Neural cell (in vitro differentiated cells): ENCODE measurements around the gene DIP2C. TPM values are rescaled to one million over a fixed set of nuclear protein-coding genes. Genes with fewer than 3 reads are reported as not detected.

ENCODE experiments used
- H2AFZ ChIP-seq: fragments of 200-600, 300-800 bp; sonication (generic), shearing (Covaris generic); 2 replicates; pipeline ENCODE4 v1.6.0; 2014; ENCODE audit warnings: low read depth, mild to moderate bottlenecking, antibody characterized with exemption, low read length, moderate library complexity
- H3F3A ChIP-seq: fragments of 200-600 bp; shearing (Covaris generic); 2 replicates; pipeline ENCODE4 v1.6.1; 2016; ENCODE audit warnings: mild to moderate bottlenecking, moderate library complexity, mixed read lengths, antibody characterized with exemption, low read length; ENCODE audit not compliant: insufficient read depth, poor library complexity, severe bottlenecking
- H3K27ac ChIP-seq: fragments of 200-600, 300-800 bp; sonication (generic), shearing (Covaris generic); 2 replicates; pipeline ENCODE4 v1.5.1; 2014; ENCODE audit warnings: mild to moderate bottlenecking, low read length, moderate library complexity
- H3K27me3 ChIP-seq: fragments of 300-800, 200-600 bp; sonication (generic), shearing (Covaris generic); 2 replicates; pipeline ENCODE4 v1.6.0; 2014; ENCODE audit warnings: mild to moderate bottlenecking, low read depth, low read length, moderate library complexity; ENCODE audit not compliant: insufficient read depth
- H3K36me3 ChIP-seq: fragments of 300-800, 200-600 bp; sonication (generic), shearing (Covaris generic); 2 replicates; pipeline ENCODE4 v1.5.1; 2014; ENCODE audit warnings: mild to moderate bottlenecking, antibody characterized with exemption, low read length, moderate library complexity; ENCODE audit not compliant: insufficient read depth
- H3K4me2 ChIP-seq: fragments of 300-800, 200-600 bp; sonication (generic), shearing (Covaris generic); 2 replicates; pipeline ENCODE4 v1.6.0; 2014; ENCODE audit warnings: mild to moderate bottlenecking, low read length
- H3K4me3 ChIP-seq: fragments of 300-800, 200-600 bp; sonication (generic), shearing (Covaris generic); 2 replicates; pipeline ENCODE4 v1.5.1; 2014; ENCODE audit warnings: mild to moderate bottlenecking, low read length, moderate library complexity
- H3K79me2 ChIP-seq: fragments of 200-600 bp; shearing (Covaris generic); replicated peaks from 2 replicates; pipeline ENCODE4 v1.6.0; 2014; ENCODE audit warnings: mild to moderate bottlenecking, low read length, moderate library complexity; ENCODE audit not compliant: insufficient read depth
- H3K9ac ChIP-seq: fragments of 300-800, 200-600 bp; sonication (generic), shearing (Covaris generic); 2 replicates; pipeline ENCODE4 v1.6.1; 2016; ENCODE audit warnings: mild to moderate bottlenecking, low read length, mixed read lengths
- H3K9me2 ChIP-seq: fragments of 200-600 bp; shearing (Covaris generic); 2 replicates; pipeline ENCODE4 v1.6.1; 2016; ENCODE audit warnings: mild to moderate bottlenecking, low read length, mixed read lengths; ENCODE audit not compliant: insufficient read depth
- H3K9me3 ChIP-seq: fragments of 200-600, 300-800 bp; sonication (generic), shearing (Covaris generic); 2 replicates; pipeline ENCODE4 v1.6.1; 2016; ENCODE audit warnings: mild to moderate bottlenecking, mixed run types, low read length, moderate library complexity, mixed read lengths
- H4K20me1 ChIP-seq: fragments of 200-600 bp; shearing (Covaris generic); 2 replicates; pipeline ENCODE4 v1.6.1; 2016; ENCODE audit warnings: mild to moderate bottlenecking, mixed run types; ENCODE audit not compliant: insufficient read depth
- EP300 ChIP-seq: fragments of 450-650 bp; conservative IDR thresholded peaks from 2 replicates; pipeline ENCODE4 v1.6.1; 2014; ENCODE audit warnings: antibody characterized with exemption, mild to moderate bottlenecking, moderate library complexity; ENCODE audit not compliant: poor library complexity, severe bottlenecking
- EZH2 ChIP-seq: fragments of 200-600, 300-800 bp; shearing (Covaris generic), sonication (generic); IDR thresholded peaks from 2 replicates; pipeline ENCODE4 v1.6.1; 2014; ENCODE audit warnings: antibody characterized with exemption, low read length, borderline replicate concordance, mild to moderate bottlenecking; ENCODE audit not compliant: insufficient read depth, poor library complexity, severe bottlenecking
- MXI1 ChIP-seq: fragments of 450-650 bp; conservative IDR thresholded peaks from 2 replicates; pipeline ENCODE4 v1.6.1; 2014; ENCODE audit warnings: antibody characterized with exemption, mild to moderate bottlenecking; ENCODE audit not compliant: poor library complexity, severe bottlenecking
- POLR2AphosphoS5 ChIP-seq: IDR thresholded peaks from 2 replicates; pipeline ENCODE4 v1.6.1; 2012
- RAD21 ChIP-seq: fragments of 450-650 bp; conservative IDR thresholded peaks from 2 replicates; pipeline ENCODE4 v1.6.1; 2014; ENCODE audit warnings: antibody characterized with exemption, mild to moderate bottlenecking, moderate library complexity
- SMC3 ChIP-seq: fragments of 450-650 bp; conservative IDR thresholded peaks from 2 replicates; pipeline ENCODE4 v1.6.1; 2014; ENCODE audit warnings: antibody characterized with exemption, mild to moderate bottlenecking, moderate library complexity; ENCODE audit not compliant: poor library complexity
- TAF1 ChIP-seq: IDR thresholded peaks from 2 replicates; pipeline ENCODE4 v1.6.1; 2012; ENCODE audit warnings: low read depth
- polyA plus RNA-seq: library from polyadenylated mRNA; depleted of rRNA; stranded (reverse); fragments of >200 nt; gene quantifications from 2 replicates; pipeline ENCODE4 v1.2.3, GENCODE V29; 2014
- TF ChIP-seq, protein P1 (sequence below): IDR thresholded peaks from 2 replicates; pipeline ENCODE4 v1.6.1; 2012; ENCODE audit warnings: borderline replicate concordance
- TF ChIP-seq, protein P2 (sequence below): fragments of 450-650 bp; IDR thresholded peaks from 2 replicates; pipeline ENCODE4 v1.5.1; 2014; ENCODE audit warnings: antibody characterized with exemption, mild to moderate bottlenecking, moderate library complexity; ENCODE audit not compliant: poor library complexity, severe bottlenecking

DIP2C gene
- polyA plus RNA-seq, 1 donor from 2014 or later, result 24.1 TPM

DNA sequence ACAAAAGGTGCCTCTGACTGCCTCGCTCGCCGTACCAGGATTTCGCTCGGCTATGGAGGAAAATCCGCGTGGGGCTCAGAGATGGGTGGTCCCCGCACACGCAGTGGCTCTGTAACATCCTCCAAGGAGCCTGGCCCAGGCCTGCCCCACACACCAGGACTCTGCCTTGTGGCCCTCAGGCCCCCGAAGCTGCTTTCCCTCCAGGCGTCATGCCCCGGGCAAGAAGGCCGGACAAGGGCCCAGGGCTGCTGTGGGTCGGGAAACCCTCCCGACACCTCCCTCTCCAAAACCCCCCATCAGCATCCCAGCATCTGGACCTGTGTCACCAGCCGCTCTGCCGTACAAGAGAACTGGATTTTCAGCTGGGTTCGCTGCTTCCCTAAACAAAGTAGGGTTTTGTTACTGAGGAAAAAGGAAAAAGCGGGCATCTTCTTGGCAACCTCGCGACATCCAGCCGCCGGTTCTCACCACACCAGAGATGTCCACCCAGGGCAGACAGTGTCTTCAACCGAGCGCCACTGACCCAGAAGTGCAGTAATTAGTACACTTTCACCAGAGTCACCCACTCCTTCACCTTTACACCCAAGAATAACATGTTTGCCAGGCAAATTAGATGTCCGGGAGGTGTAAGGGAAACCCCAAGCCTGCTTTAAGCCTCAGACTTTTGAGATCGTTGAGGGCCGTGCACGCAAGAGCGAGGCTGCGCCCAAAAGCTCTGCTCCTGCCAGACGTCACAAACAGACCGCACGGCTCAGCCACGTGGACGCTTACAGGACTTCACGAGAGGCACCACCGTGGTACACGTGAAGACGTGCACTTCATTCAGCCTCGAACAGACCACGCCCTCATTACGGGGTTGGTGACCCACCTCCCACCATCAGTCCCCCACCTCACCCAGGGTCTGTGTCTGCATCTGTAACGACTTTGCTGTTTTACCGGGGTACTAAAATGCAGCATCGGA lies 62.2 kb downstream of the DIP2C start:
- H3K36me3 ChIP-seq, result peaks cover 4% of the 10 kb centered on the region
- H3K79me2 ChIP-seq, result peaks cover 66% of the 10 kb centered on the region
- H3K9ac ChIP-seq, result no peak overlapping the region
- H4K20me1 ChIP-seq, result peaks cover 32% of the 10 kb centered on the region
- H3K4me2 ChIP-seq, result no peak overlapping the region
- no peak overlapping the region for H2AFZ ChIP-seq
- no peaks in the 10 kb centered on the region for H3F3A ChIP-seq
- no peak overlapping the region for H3K4me3 ChIP-seq
- no peaks in the 10 kb centered on the region for H3K27me3 ChIP-seq
- TF ChIP-seq EP300 (no peak), POLR2AphosphoS5 (no peak), SMC3 (no peak), MXI1 (no peak), TAF1 (no peak), RAD21 (no peak), EZH2 (no peak)
- TF ChIP-seq, protein P1, sequence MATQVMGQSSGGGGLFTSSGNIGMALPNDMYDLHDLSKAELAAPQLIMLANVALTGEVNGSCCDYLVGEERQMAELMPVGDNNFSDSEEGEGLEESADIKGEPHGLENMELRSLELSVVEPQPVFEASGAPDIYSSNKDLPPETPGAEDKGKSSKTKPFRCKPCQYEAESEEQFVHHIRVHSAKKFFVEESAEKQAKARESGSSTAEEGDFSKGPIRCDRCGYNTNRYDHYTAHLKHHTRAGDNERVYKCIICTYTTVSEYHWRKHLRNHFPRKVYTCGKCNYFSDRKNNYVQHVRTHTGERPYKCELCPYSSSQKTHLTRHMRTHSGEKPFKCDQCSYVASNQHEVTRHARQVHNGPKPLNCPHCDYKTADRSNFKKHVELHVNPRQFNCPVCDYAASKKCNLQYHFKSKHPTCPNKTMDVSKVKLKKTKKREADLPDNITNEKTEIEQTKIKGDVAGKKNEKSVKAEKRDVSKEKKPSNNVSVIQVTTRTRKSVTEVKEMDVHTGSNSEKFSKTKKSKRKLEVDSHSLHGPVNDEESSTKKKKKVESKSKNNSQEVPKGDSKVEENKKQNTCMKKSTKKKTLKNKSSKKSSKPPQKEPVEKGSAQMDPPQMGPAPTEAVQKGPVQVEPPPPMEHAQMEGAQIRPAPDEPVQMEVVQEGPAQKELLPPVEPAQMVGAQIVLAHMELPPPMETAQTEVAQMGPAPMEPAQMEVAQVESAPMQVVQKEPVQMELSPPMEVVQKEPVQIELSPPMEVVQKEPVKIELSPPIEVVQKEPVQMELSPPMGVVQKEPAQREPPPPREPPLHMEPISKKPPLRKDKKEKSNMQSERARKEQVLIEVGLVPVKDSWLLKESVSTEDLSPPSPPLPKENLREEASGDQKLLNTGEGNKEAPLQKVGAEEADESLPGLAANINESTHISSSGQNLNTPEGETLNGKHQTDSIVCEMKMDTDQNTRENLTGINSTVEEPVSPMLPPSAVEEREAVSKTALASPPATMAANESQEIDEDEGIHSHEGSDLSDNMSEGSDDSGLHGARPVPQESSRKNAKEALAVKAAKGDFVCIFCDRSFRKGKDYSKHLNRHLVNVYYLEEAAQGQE, result no peak
- TF ChIP-seq, protein P2, sequence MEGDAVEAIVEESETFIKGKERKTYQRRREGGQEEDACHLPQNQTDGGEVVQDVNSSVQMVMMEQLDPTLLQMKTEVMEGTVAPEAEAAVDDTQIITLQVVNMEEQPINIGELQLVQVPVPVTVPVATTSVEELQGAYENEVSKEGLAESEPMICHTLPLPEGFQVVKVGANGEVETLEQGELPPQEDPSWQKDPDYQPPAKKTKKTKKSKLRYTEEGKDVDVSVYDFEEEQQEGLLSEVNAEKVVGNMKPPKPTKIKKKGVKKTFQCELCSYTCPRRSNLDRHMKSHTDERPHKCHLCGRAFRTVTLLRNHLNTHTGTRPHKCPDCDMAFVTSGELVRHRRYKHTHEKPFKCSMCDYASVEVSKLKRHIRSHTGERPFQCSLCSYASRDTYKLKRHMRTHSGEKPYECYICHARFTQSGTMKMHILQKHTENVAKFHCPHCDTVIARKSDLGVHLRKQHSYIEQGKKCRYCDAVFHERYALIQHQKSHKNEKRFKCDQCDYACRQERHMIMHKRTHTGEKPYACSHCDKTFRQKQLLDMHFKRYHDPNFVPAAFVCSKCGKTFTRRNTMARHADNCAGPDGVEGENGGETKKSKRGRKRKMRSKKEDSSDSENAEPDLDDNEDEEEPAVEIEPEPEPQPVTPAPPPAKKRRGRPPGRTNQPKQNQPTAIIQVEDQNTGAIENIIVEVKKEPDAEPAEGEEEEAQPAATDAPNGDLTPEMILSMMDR, result no peak
- H3K9me3 ChIP-seq, result no peaks in the 10 kb centered on the region
- H3K27ac ChIP-seq, result no peak overlapping the region
- H3K9me2 ChIP-seq, result no peaks in the 10 kb centered on the region

DNA sequence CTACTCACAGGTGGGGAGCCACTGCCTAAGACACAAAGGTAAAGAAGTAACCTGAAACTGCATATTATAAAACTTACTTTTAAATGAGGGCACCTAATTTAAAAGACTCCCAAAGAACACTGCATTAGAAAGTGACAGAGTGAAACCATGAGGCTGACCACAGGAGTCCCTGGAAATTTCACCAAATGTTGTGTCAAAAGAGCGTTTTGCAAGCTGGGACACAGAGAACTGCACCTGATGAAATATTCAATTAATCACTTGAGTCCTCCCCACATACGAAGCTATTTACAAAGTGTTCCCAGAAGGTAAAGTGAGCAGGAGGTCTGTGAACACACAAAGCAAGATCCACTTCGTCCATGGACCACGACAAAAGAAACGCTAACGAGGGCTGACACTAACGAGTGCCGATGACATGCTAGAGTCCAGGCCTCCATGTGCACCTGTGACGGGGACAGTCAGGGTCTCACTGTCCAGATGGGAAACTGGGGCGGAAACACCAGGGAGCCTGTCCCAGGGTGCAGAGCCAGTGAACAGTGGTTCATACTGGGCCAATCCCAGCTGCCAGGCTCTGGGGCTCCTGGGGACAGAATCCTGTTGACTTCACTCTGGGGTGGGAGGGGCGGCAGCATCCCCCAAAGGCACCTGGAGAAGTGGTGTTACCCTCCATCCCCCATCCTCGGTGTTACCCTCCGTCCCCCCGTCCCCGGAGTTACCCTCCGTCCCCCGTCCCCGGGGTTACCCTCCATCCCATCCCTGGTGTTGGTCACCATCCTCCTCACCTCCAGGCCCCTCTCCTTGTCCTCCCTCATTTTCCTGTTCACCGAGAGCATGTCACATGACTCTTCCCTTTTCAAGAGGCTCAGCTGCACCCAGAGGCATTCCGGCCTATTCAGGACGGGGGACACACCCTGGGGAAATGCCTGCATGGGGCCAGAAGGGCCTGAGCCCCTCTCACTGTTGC lies 63.4 kb downstream of the DIP2C start:
- peaks cover 4% of the 10 kb centered on the region for H3K36me3 ChIP-seq
- H3K27ac ChIP-seq, result peak overlapping the region; percentile 47
- peaks cover 29% of the 10 kb centered on the region for H4K20me1 ChIP-seq
- TF ChIP-seq EP300, result no peak
- TF ChIP-seq EZH2, result no peak
- TF ChIP-seq, protein P2, result no peak
- TF ChIP-seq TAF1, result no peak
- no peak for TF ChIP-seq RAD21
- no peak for TF ChIP-seq MXI1
- TF ChIP-seq, protein P1, result no peak
- no peak for TF ChIP-seq POLR2AphosphoS5
- no peak for TF ChIP-seq SMC3
- no peaks in the 10 kb centered on the region for H3F3A ChIP-seq
- H3K27me3 ChIP-seq, result no peaks in the 10 kb centered on the region
- H3K9me3 ChIP-seq, result no peaks in the 10 kb centered on the region
- H3K4me3 ChIP-seq, result peak overlapping the region; percentile 52
- no peaks in the 10 kb centered on the region for H3K9me2 ChIP-seq
- H3K9ac ChIP-seq, result peak overlapping the region; percentile 44
- H3K79me2 ChIP-seq, result peaks cover 64% of the 10 kb centered on the region
- H3K4me2 ChIP-seq, result peak overlapping the region; percentile 25
- H2AFZ ChIP-seq, result no peak overlapping the region
